EL (cell line): ENCODE results near the gene MYRF.

Experiments used
- DNase-seq: peaks from one replicate; pipeline ENCODE4 v3.0.0-alpha.2; 2016

Gene MYRF

GRCh38 chr11:61778920-61779650 is 26.6 kb downstream of the MYRF start:
- no peak for DNase-seq

GRCh38 chr11:61779666-61780525 is 27.5 kb downstream of the MYRF start:
- DNase-seq: no peak

- no peak for DNase-seq
These were observed 28.2 kb downstream of the MYRF start for GRCh38 chr11:61780581-61781162.

- no peak for DNase-seq
These were observed 29.1 kb downstream of the MYRF start for GRCh38 chr11:61781585-61781984.

GRCh38 chr11:61782299-61782698 is 29.9 kb downstream of the MYRF start:
- DNase-seq: no peak

- DNase-seq: no peak
These were observed 30.4 kb downstream of the MYRF start for GRCh38 chr11:61782841-61783240.

- DNase-seq: peak; percentile 62
These were observed 31.5 kb downstream of the MYRF start for GRCh38 chr11:61783717-61784505.

GRCh38 chr11:61784506-61784805 is 32.0 kb downstream of the MYRF start:
- DNase-seq: no peak

GRCh38 chr11:61785837-61786402 is 33.5 kb downstream of the MYRF start:
- no peak for DNase-seq

GRCh38 chr11:61787928-61788491 is 35.6 kb downstream of the MYRF start:
- peak; percentile 58 for DNase-seq

GRCh38 chr11:61791737-61792309 is 39.4 kb downstream of the MYRF start:
- DNase-seq: peak; percentile 91

- peak; percentile 94 for DNase-seq
These were observed 40.1 kb downstream of the MYRF start, which contains the start of the genes FEN1 and TMEM258 for GRCh38 chr11:61792310-61793082. FEN1 (plus strand) TSS chr11:61792911; CDS start chr11:61795362, 2,451 bp downstream. TMEM258 (minus strand) TSS chr11:61792599; CDS start chr11:61792558, 41 bp downstream.

- DNase-seq: no peak
These were observed 40.8 kb downstream of the MYRF start for GRCh38 chr11:61793083-61793828.

GRCh38 chr11:61793829-61794204 is 41.4 kb downstream of the MYRF start:
- peak; percentile 26 for DNase-seq

GRCh38 chr11:61794579-61794978 is 42.1 kb downstream of the MYRF start:
- DNase-seq: no peak

GRCh38 chr11:61795459-61795858 is 43.0 kb downstream of the MYRF start:
- DNase-seq: no peak

GRCh38 chr11:61795876-61796526 is 43.6 kb downstream of the MYRF start:
- no peak for DNase-seq

GRCh38 chr11:61797263-61797944 is 45.0 kb downstream of the MYRF start:
- peak; percentile 83 for DNase-seq

GRCh38 chr11:61799665-61800284 is 47.3 kb downstream of the MYRF start:
- DNase-seq: no peak
